A673 (cell line): ENCODE measurements around the gene PPRC1. TPM values are rescaled to one million over a fixed set of nuclear protein-coding genes. Genes with fewer than 3 reads are reported as not detected.

Source experiments
- BruUV-seq: library from RNA; stranded (reverse); fragments of 400-500 nt; replicated peaks from 2 replicates; lab custom pipeline; 2021; lab: Mats Ljungman, UMichigan
- CTCF ChIA-PET: fragments of 300-600 bp; sonication (Branson Sonifier 250); formaldehyde crosslinking; loops from one replicate; lab custom pipeline; 2022; ENCODE audit warnings: antibody characterized with exemption; lab: Charles Lee
- POLR2A ChIA-PET: fragments of 300-600 bp; sonication (Branson Sonifier 250); formaldehyde crosslinking; loops from one replicate; lab custom pipeline; 2022; ENCODE audit warnings: antibody characterized with exemption; ENCODE audit not compliant: low non-redundant PET; lab: Charles Lee
- DNase-seq: peaks from one replicate; pipeline ENCODE4 v3.0.0-alpha.2; 2015; ENCODE audit warnings: low spot score
- H3K27ac ChIP-seq: fragments of 200-600 bp; sonication (generic); 2 replicates; pipeline ENCODE4 v1.5.1; 2016; ENCODE audit warnings: mixed run types, low read depth, mild to moderate bottlenecking, mixed read lengths, antibody characterized with exemption, low read length; ENCODE audit not compliant: poor library complexity, severe bottlenecking
- H3K27me3 ChIP-seq: fragments of 200-600 bp; sonication (generic); replicated peaks from 2 replicates; pipeline ENCODE4 v1.6.1; 2017; ENCODE audit warnings: mixed run types, low read depth, mild to moderate bottlenecking, mixed read lengths, antibody characterized with exemption, low read length; ENCODE audit not compliant: insufficient read depth, poor library complexity
- H3K36me3 ChIP-seq: fragments of 200-600 bp; sonication (generic); 2 replicates; pipeline ENCODE4 v1.6.1; 2016; ENCODE audit warnings: mixed run types, mild to moderate bottlenecking, mixed read lengths, antibody characterized with exemption, low read length; ENCODE audit not compliant: insufficient read depth, poor library complexity, severe bottlenecking
- H3K4me1 ChIP-seq: fragments of 200-600 bp; sonication (generic); 2 replicates; pipeline ENCODE4 v1.6.1; 2017; ENCODE audit warnings: mixed run types, mild to moderate bottlenecking, mixed read lengths, antibody characterized with exemption, low read length; ENCODE audit not compliant: insufficient read depth, poor library complexity, severe bottlenecking
- H3K4me3 ChIP-seq: fragments of 200-600 bp; sonication (generic); 2 replicates; pipeline ENCODE4 v1.5.1; 2016; ENCODE audit warnings: low read depth, mixed run types, mild to moderate bottlenecking, mixed read lengths, low read length; ENCODE audit not compliant: poor library complexity, severe bottlenecking
- H3K9me3 ChIP-seq: fragments of 200-600 bp; sonication (generic); 2 replicates; pipeline ENCODE4 v1.6.1; 2016; ENCODE audit warnings: mixed run types, low read depth, mild to moderate bottlenecking, mixed read lengths, antibody characterized with exemption, low read length; ENCODE audit not compliant: poor library complexity, severe bottlenecking
- CTCF ChIP-seq: fragments of 300-800, 200-600 bp; sonication (generic); conservative IDR thresholded peaks from 2 replicates; pipeline ENCODE4 v1.5.1; 2017; ENCODE audit warnings: low read depth, mild to moderate bottlenecking, antibody characterized with exemption, low read length, moderate library complexity, mixed read lengths
- EZH2 ChIP-seq: fragments of 200-600 bp; sonication (generic); IDR thresholded peaks from 2 replicates; pipeline ENCODE4 v1.6.1; 2017; ENCODE audit warnings: borderline replicate concordance, low read depth, mild to moderate bottlenecking, mixed read lengths, antibody characterized with exemption, low read length; ENCODE audit not compliant: poor library complexity, severe bottlenecking
- intact Hi-C: fragments of 100-400 bp; cut with micrococcal nuclease; formaldehyde crosslinking; loops from one replicate; pipeline ENCODE4 v1.10.0; 2022; ENCODE audit not compliant: unreplicated experiment
- total RNA-seq: library from RNA; stranded (reverse); gene quantifications from 2 replicates; pipeline ENCODE4 v1.2.3, GENCODE V29; 2021

The PPRC1 gene
- total RNA-seq, 1 experiment from 2014 or later, result 103 TPM

GRCh38 chr10:102132193-102132562, 662 bp upstream of the PPRC1 start:
- Histone ChIP-seq H3K27ac (no peak overlapping the region), H3K27me3 (no peaks in the 10 kb centered on the region), H3K4me3 (peak overlapping the region; percentile 95), H3K36me3 (peaks cover under 1% of the 10 kb centered on the region), H3K4me1 (peaks cover 22% of the 10 kb centered on the region), H3K9me3 (no peaks in the 10 kb centered on the region)
- ChIA-PET POLR2A (interaction anchor here (0.6 kb wide), 1 partner anchor 643 kb away, joined by 3 read pairs; no protein-coding TSS in a partner anchor), CTCF (no interaction called here)
- intact Hi-C loops, result loop anchor here (1.0 to 2.0 kb wide), 2 partner anchors 11 to 21 kb away; partner anchors contain the start of gene NOLC1
- TF ChIP-seq CTCF, result no peak
- no peak for TF ChIP-seq EZH2
- BruUV-seq, result no TSS peak
- no peak for DNase-seq

- H3K27ac ChIP-seq, result peak overlapping the region; percentile 97
- peak overlapping the region; percentile 95 for H3K4me3 ChIP-seq
- TF ChIP-seq EZH2, result no peak
- no peak for TF ChIP-seq CTCF
- intact Hi-C loops, result loop anchor here (2.0 kb wide), 1 partner anchor 19 kb away; the partner anchor contains the start of gene NOLC1
- CTCF ChIA-PET, result no interaction called here
- POLR2A ChIA-PET, result no interaction called here
- no peaks in the 10 kb centered on the region for H3K27me3 ChIP-seq
- peak; percentile 91 for DNase-seq
- H3K4me1 ChIP-seq, result peaks cover 22% of the 10 kb centered on the region
- H3K9me3 ChIP-seq, result no peaks in the 10 kb centered on the region
- no TSS peak for BruUV-seq
- H3K36me3 ChIP-seq, result peaks cover 14% of the 10 kb centered on the region
Measured at GRCh38 chr10:102133373-102134195, 744 bp downstream of the PPRC1 start.

- DNase-seq, result no peak
- intact Hi-C loops, result no loop called here
- peaks cover 23% of the 10 kb centered on the region for H3K36me3 ChIP-seq
- POLR2A ChIA-PET, result interaction anchor here (0.6 to 0.7 kb wide), 2 partner anchors 14 to 19 kb away, joined by 3 read pairs; partner anchors contain the start of gene LDB1
- TF ChIP-seq CTCF, result no peak
- no peak for TF ChIP-seq EZH2
- peak overlapping the region; percentile 97 for H3K27ac ChIP-seq
- no peaks in the 10 kb centered on the region for H3K27me3 ChIP-seq
- TSS peak; percentile 65 for BruUV-seq
- peak overlapping the region; percentile 95 for H3K4me3 ChIP-seq
- no peaks in the 10 kb centered on the region for H3K9me3 ChIP-seq
- H3K4me1 ChIP-seq, result peaks cover 22% of the 10 kb centered on the region
- CTCF ChIA-PET, result interaction anchor here (0.6 kb wide), 1 partner anchor 477 kb away, joined by 3 read pairs; no protein-coding TSS in a partner anchor
Measured at GRCh38 chr10:102134416-102134815, 1.6 kb downstream of the PPRC1 start.
